PFSK-1 (cell line): ENCODE data around the gene DPH7.

ENCODE experiments used
- POLR2AphosphoS5 ChIP-seq: IDR thresholded peaks from 2 replicates; pipeline ENCODE4 v1.6.1; 2012; ENCODE audit warnings: low read depth, mild to moderate bottlenecking, control low read depth, low read length, moderate library complexity
- SIN3A ChIP-seq: IDR thresholded peaks from 2 replicates; pipeline ENCODE4 v1.6.1; 2012; ENCODE audit warnings: mild to moderate bottlenecking, low read length, moderate library complexity, borderline replicate concordance; ENCODE audit not compliant: insufficient read depth

DNA sequence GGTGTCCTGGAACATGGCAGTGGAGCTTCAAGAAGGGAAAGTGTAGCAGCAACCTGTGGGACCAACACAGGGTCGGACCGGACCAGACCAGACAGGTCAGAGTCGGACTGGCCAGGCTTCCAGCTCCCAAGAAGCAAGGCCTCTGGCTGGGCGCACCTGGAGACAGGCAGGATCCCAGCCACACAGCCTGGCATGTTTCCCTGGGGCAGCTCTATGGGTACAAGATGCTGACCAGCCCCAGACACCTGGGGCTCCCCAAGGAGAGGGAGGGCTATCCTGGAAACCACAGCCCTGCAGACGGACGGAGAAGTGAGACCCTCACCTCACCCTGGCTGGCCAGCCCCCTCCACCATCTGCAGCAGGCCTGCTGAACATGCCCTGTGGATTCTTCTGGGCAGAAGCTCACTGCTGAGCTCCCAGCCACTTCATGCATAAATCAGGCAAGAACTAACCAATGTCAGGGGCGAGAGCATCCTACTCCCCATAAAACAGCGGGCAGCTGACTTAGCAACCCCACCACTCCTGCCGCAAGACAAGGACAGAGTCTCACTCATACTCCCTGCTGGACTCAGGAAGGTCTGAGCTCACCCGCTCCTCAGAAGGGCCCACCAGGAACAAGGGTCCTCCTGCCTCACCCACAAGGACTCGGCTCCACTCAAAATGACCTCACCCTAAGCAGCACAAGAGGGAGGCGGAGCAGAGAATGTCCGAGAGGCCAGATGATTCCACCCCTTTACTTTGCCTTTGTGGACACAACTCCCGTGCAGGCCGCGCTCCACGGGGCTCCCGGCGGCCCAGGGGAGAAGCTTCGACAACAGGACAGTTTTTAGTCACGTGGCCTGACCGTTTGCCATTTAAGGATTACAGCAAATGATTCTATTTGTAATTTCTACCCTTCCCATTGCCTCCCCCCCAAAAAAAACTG, 2.9 kb upstream of the DPH7 start:
- TF ChIP-seq POLR2AphosphoS5 (no peak), SIN3A (no peak)
